Muscle layer of colon (tissue), 2 donors: ENCODE measurements around the gene ITGA4.
"Not testable (repeated sequence)": the region's sequence is repeated elsewhere in the genome, so short reads cannot be mapped to it uniquely, and the experiment has no call there.

Experiments
- H3K27ac ChIP-seq: one replicate; pipeline ENCODE4 v1.7.0; 2013; ENCODE audit warnings: low read depth, mild to moderate bottlenecking, low read length, moderate library complexity
- H3K27me3 ChIP-seq, 2 donors: one replicate each; pipeline ENCODE4 v1.7.0; 2013; ENCODE audit warnings: low read length in 2 of 2, mild to moderate bottlenecking in 2 of 2; ENCODE audit not compliant: insufficient read depth in 2 of 2, control insufficient read depth in 1 of 2
- H3K36me3 ChIP-seq: one replicate; pipeline ENCODE4 v1.7.0; 2013; ENCODE audit warnings: mild to moderate bottlenecking, low read length; ENCODE audit not compliant: insufficient read depth
- H3K4me1 ChIP-seq: one replicate; pipeline ENCODE4 v1.7.0; 2013; ENCODE audit warnings: mild to moderate bottlenecking, low read length; ENCODE audit not compliant: insufficient read depth
- H3K4me3 ChIP-seq, 2 donors: one replicate each; pipeline ENCODE4 v1.7.0; 2013; ENCODE audit warnings: low read length in 2 of 2, low read depth in 1 of 2, mild to moderate bottlenecking in 1 of 2, moderate library complexity in 1 of 2
- H3K9ac ChIP-seq: one replicate; pipeline ENCODE4 v1.7.0; 2013; ENCODE audit warnings: low read length
- H3K9me3 ChIP-seq: one replicate; pipeline ENCODE4 v1.7.0; 2013; ENCODE audit warnings: mild to moderate bottlenecking, low read length
- donor health status: abdominal sarcoma.
- donor health status: Adenocarcinoma of cecum.

The ITGA4 gene

GRCh38 chr2:181438261-181438660, 18.9 kb upstream of the ITGA4 start:
- no peaks in the 10 kb centered on the region for H3K4me1 ChIP-seq
- H3K9ac ChIP-seq, result no peak overlapping the region
- no peak overlapping the region for H3K27ac ChIP-seq
- H3K4me3 ChIP-seq, result no peak overlapping the region
- no peaks in the 10 kb centered on the region for H3K36me3 ChIP-seq
- H3K27me3 ChIP-seq, result no peaks in the 10 kb centered on the region
- no peaks in the 10 kb centered on the region for H3K9me3 ChIP-seq

DNA sequence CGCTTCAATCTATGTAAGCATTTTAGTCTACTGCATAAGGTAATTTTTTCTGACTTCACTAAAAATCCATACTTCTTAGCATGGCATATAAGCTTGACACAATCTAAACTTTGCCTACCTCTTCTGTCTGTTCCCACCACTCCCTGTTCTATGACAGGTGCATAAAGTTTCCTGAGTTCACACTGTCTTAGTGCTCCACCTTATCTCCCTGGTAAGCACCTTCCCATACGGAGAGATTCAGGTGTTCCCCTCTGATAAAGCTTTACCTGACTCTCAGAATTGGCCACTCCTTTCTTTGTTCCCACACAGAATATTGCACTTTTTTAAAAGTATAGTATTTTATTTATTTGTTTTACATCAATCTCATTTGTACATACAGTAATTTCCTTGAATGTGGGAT, 16.8 kb upstream of the ITGA4 start:
- Histone ChIP-seq H3K9ac (no peak overlapping the region), H3K27me3 (no peaks in the 10 kb centered on the region), H3K27ac (no peak overlapping the region), H3K36me3 (no peaks in the 10 kb centered on the region), H3K4me1 (no peaks in the 10 kb centered on the region), H3K9me3 (no peaks in the 10 kb centered on the region), H3K4me3 (no peak overlapping the region)

GRCh38 chr2:181440919-181441318, 16.3 kb upstream of the ITGA4 start:
- Histone ChIP-seq H3K27me3 (no peaks in the 10 kb centered on the region), H3K27ac (no peak overlapping the region), H3K36me3 (no peaks in the 10 kb centered on the region)

GRCh38 chr2:181441670-181442069, 15.5 kb upstream of the ITGA4 start:
- Histone ChIP-seq H3K9me3 (no peaks in the 10 kb centered on the region), H3K27me3 (no peaks in the 10 kb centered on the region), H3K27ac (no peak overlapping the region), H3K4me3 (no peak overlapping the region), H3K4me1 (no peaks in the 10 kb centered on the region), H3K36me3 (no peaks in the 10 kb centered on the region), H3K9ac (no peak overlapping the region)

More at GRCh38 chr2:181440919-181441318, 16.3 kb upstream of the ITGA4 start:
- H3K9ac ChIP-seq, result no peak overlapping the region
- H3K9me3 ChIP-seq, result no peaks in the 10 kb centered on the region
- H3K4me1 ChIP-seq, result no peaks in the 10 kb centered on the region
- H3K4me3 ChIP-seq, result no peak overlapping the region

DNA sequence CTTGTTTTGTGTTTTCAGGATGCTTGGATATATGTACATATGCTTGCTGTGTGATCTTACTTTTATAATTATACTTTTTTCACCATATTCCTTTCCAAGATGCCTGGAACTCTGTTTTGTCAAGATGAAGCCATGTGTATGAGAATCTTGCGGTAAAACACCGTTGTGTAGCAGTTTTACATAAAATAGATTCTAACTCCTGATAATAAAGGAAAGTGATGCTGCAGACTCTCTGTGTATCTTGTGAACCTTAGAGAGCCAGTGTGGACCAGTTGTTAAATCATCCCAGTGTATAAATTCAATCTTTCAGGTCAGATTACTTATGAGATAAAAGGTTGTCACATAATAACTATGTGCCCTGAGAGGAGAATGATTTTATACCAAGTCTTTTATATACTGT, 12.5 kb upstream of the ITGA4 start:
- H3K27ac ChIP-seq, result no peak overlapping the region
- H3K4me1 ChIP-seq, result no peaks in the 10 kb centered on the region
- no peaks in the 10 kb centered on the region for H3K9me3 ChIP-seq
- H3K4me3 ChIP-seq, result no peak overlapping the region
- H3K9ac ChIP-seq, result no peak overlapping the region
- no peaks in the 10 kb centered on the region for H3K27me3 ChIP-seq
- H3K36me3 ChIP-seq, result no peaks in the 10 kb centered on the region

GRCh38 chr2:181446985-181447384, 10.2 kb upstream of the ITGA4 start:
- no peak overlapping the region for H3K27ac ChIP-seq
- H3K36me3 ChIP-seq, result no peaks in the 10 kb centered on the region
- no peaks in the 10 kb centered on the region for H3K27me3 ChIP-seq
- H3K4me3 ChIP-seq, result no peak overlapping the region
- H3K9ac ChIP-seq, result no peak overlapping the region
- no peaks in the 10 kb centered on the region for H3K4me1 ChIP-seq
- no peaks in the 10 kb centered on the region for H3K9me3 ChIP-seq

GRCh38 chr2:181449278-181449677, 7.9 kb upstream of the ITGA4 start:
- H3K27ac ChIP-seq, H3K4me1 ChIP-seq, H3K36me3 ChIP-seq, H3K9me3 ChIP-seq, H3K27me3 ChIP-seq, H3K4me3 ChIP-seq, H3K9ac ChIP-seq: not testable (repeated sequence)

DNA sequence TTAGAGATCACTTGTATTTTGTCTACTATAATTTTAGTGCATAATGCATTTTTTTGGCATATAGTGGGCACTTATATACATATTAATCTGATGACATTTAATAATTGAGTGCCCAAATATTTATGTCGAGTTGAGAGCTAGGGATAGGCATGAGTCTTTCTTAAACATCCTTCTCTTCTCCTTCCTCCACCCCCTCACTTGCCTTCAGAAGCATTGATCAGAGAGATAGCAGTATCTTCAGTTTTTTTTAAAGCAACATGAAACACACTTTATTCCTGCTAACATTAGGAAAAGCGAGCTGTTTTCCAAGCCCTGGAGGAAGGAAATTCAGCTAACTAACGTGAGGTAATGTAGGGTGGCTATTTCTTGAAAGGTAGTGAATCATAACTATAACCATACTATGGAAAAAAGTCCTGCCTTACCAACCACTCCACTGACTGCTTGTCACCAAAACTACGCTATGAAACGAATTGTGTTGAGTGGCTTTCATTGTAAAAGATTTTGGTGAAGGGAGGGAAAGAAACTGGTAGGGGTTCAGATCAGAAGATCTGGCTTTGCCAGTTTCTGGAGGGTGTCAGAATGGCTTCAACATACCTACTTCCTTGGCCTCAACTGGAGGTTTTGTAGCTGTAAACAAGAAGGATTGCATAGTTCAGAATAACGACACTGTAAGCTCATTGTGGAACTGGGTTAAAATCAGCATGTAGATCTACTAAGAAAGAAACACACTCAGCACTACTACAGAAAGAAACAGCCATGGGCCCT, 2.3 kb upstream of the ITGA4 start:
- Histone ChIP-seq H3K9ac (no peak overlapping the region), H3K27ac (no peak overlapping the region), H3K27me3 (no peaks in the 10 kb centered on the region), H3K36me3 (no peaks in the 10 kb centered on the region), H3K4me3 (no peak overlapping the region), H3K4me1 (peaks cover 8% of the 10 kb centered on the region), H3K9me3 (no peaks in the 10 kb centered on the region)

DNA sequence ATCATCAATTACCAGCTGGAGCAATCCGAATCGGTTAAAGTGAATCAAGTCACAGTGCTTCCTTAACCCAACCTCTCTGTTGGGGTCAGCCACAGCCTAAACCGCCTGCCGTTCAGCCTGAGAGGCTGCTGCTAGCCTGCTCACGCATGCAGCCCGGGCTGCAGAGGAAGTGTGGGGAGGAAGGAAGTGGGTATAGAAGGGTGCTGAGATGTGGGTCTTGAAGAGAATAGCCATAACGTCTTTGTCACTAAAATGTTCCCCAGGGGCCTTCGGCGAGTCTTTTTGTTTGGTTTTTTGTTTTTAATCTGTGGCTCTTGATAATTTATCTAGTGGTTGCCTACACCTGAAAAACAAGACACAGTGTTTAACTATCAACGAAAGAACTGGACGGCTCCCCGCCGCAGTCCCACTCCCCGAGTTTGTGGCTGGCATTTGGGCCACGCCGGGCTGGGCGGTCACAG, 496 bp upstream of the ITGA4 start:
- no peak overlapping the region for H3K9ac ChIP-seq
- no peaks in the 10 kb centered on the region for H3K36me3 ChIP-seq
- no peaks in the 10 kb centered on the region for H3K9me3 ChIP-seq
- H3K4me3 ChIP-seq, result peak overlapping the region; percentile 41 to 57
- H3K27me3 ChIP-seq, result no peaks in the 10 kb centered on the region
- H3K27ac ChIP-seq, result no peak overlapping the region
- H3K4me1 ChIP-seq, result peaks cover 8% of the 10 kb centered on the region

GRCh38 chr2:181457741-181458425, 697 bp downstream of the ITGA4 start:
- no peak overlapping the region for H3K9ac ChIP-seq
- H3K27ac ChIP-seq, result no peak overlapping the region
- no peaks in the 10 kb centered on the region for H3K27me3 ChIP-seq
- H3K4me1 ChIP-seq, result peaks cover 8% of the 10 kb centered on the region
- no peaks in the 10 kb centered on the region for H3K9me3 ChIP-seq
- peak overlapping the region; percentile 41 to 57 for H3K4me3 ChIP-seq
- H3K36me3 ChIP-seq, result no peaks in the 10 kb centered on the region

DNA sequence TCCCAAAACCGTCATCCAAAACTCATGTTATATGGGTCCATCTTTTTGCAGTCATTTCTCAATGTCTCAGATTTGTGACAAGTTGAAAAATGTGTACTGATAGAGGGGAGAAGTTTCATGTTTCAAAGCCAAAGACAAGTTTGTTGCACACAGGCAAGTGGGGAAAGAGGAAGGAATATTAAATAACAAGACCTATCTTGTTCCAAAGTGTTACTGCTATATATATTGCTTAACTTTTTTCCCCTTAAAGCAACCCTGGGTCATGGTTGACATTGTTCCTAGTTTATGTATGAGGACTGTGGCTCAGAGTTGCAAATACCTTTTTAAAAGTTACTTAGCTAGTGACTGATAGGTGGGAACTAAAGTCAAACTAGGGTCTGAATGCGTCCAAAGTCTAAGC, 1.7 kb downstream of the ITGA4 start:
- no peaks in the 10 kb centered on the region for H3K9me3 ChIP-seq
- peaks cover 8% of the 10 kb centered on the region for H3K4me1 ChIP-seq
- no peak overlapping the region for H3K4me3 ChIP-seq
- H3K27me3 ChIP-seq, result no peaks in the 10 kb centered on the region
- no peak overlapping the region for H3K9ac ChIP-seq
- H3K36me3 ChIP-seq, result no peaks in the 10 kb centered on the region
- no peak overlapping the region for H3K27ac ChIP-seq

- Histone ChIP-seq H3K36me3 (no peaks in the 10 kb centered on the region), H3K9me3 (no peaks in the 10 kb centered on the region), H3K27ac (no peak overlapping the region), H3K9ac (no peak overlapping the region), H3K27me3 (no peaks in the 10 kb centered on the region), H3K4me3 (no peak overlapping the region), H3K4me1 (peaks cover 8% of the 10 kb centered on the region)
Measured at GRCh38 chr2:181459621-181460021, 2.4 kb downstream of the ITGA4 start.
